Astrocyte of the cerebellum (primary cell): Measurements from ENCODE around the gene HM13.

Experiments
- DNase-seq: peaks from one replicate; pipeline ENCODE4 v3.0.0-alpha.2; 2011; ENCODE audit warnings: low read depth
- H3K4me3 ChIP-seq: 2 replicates; pipeline ENCODE4 v1.5.1; 2011; ENCODE audit warnings: mild to moderate bottlenecking, low read depth, low read length, moderate library complexity
- CTCF ChIP-seq: IDR thresholded peaks from 2 replicates; pipeline ENCODE4 v1.5.1; 2012; ENCODE audit warnings: low read length, low read depth, moderate library complexity, mild to moderate bottlenecking; ENCODE audit errors: missing control alignments
- in situ Hi-C: cut with HindIII; loops from 2 replicates; pipeline ENCODE4 v1.10.0; 2017; ENCODE audit warnings: low sequenced_read_pairs

Gene HM13

GRCh38 chr20:31559704-31560093 is 45.5 kb downstream of the HM13 start:
- DNase-seq: no peak
- no peak overlapping the region for H3K4me3 ChIP-seq
- TF ChIP-seq CTCF: no peak
- in situ Hi-C loops: no loop called here

GRCh38 chr20:31560094-31560745 is 46.0 kb downstream of the HM13 start:
- DNase-seq: peak; percentile 68
- no peak overlapping the region for H3K4me3 ChIP-seq
- peak; percentile 94 for TF ChIP-seq CTCF
- in situ Hi-C loops: no loop called here

GRCh38 chr20:31560746-31561598 is 46.7 kb downstream of the HM13 start:
- in situ Hi-C loops: no loop called here
- DNase-seq: peak; percentile 93
- H3K4me3 ChIP-seq: no peak overlapping the region
- TF ChIP-seq CTCF: no peak

GRCh38 chr20:31562241-31562640 is 48.0 kb downstream of the HM13 start:
- in situ Hi-C loops: no loop called here
- DNase-seq: no peak
- no peak for TF ChIP-seq CTCF
- H3K4me3 ChIP-seq: no peak overlapping the region

GRCh38 chr20:31564284-31564683 is 50.0 kb downstream of the HM13 start:
- TF ChIP-seq CTCF: no peak
- in situ Hi-C loops: no loop called here

GRCh38 chr20:31565699-31566318 is 51.6 kb downstream of the HM13 start:
- TF ChIP-seq CTCF: no peak
- DNase-seq: no peak
- no peak overlapping the region for H3K4me3 ChIP-seq
- in situ Hi-C loops: loop anchor here (5.0 kb wide), 1 partner anchor 46 kb away; no protein-coding TSS in a partner anchor

More at GRCh38 chr20:31564284-31564683, 50.0 kb downstream of the HM13 start:
- no peak overlapping the region for H3K4me3 ChIP-seq
- DNase-seq: no peak
